ENCODE data around the gene PDE6D. TPM values are rescaled to one million over a fixed set of nuclear protein-coding genes. Genes with fewer than 3 reads are reported as not detected.

Gene PDE6D
- total and polyA plus RNA-seq, 2 of the 13 experiments (the other 11 are each of a cell fraction or from before 2014, with no cell fraction given) = 14.1 to 23.2 TPM

DNA sequence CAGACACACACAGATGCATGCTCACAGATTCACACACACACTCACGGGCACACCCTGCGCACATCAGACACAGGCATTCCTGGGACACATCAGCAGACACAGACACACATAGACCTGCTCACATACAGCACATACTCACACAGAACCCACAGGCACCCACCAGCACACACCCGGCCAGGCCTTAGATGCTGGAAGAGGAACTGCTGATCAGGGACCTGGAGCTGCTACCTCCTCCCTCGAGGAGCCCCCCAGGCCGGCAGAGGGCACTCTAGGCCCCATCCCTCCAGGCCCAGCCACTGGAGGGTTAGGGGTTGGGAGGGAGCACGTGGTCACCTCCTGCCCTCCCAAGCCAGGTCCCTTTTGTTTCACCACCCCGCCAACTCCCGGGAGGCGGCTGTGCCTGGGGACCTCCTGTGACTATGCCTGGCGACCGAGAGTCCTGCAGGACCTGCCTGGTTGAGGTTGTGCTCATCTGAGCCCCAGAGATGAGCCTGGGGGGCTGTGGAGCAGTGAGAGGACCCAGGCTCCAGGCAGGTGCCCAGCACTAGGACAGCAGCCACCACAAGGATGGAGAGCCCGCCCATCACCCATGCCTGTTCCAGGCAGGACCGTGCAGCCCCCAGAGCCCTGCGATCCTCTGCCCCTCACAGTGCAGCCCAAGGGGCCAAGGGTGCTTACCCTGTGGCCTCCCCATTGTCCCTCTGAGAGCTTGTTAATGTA, 93.8 kb downstream of the PDE6D start (continued):
- TF ChIP-seq, protein P1, sequence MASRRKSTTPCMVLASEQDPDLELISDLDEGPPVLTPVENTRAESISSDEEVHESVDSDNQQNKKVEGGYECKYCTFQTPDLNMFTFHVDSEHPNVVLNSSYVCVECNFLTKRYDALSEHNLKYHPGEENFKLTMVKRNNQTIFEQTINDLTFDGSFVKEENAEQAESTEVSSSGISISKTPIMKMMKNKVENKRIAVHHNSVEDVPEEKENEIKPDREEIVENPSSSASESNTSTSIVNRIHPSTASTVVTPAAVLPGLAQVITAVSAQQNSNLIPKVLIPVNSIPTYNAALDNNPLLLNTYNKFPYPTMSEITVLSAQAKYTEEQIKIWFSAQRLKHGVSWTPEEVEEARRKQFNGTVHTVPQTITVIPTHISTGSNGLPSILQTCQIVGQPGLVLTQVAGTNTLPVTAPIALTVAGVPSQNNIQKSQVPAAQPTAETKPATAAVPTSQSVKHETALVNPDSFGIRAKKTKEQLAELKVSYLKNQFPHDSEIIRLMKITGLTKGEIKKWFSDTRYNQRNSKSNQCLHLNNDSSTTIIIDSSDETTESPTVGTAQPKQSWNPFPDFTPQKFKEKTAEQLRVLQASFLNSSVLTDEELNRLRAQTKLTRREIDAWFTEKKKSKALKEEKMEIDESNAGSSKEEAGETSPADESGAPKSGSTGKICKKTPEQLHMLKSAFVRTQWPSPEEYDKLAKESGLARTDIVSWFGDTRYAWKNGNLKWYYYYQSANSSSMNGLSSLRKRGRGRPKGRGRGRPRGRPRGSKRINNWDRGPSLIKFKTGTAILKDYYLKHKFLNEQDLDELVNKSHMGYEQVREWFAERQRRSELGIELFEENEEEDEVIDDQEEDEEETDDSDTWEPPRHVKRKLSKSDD (CRISPR knock-in tag; IDR thresholded peaks at IDR 0.05; ENCODE audit: low read depth) = peak; percentile 73
- TF ChIP-seq, protein P2, sequence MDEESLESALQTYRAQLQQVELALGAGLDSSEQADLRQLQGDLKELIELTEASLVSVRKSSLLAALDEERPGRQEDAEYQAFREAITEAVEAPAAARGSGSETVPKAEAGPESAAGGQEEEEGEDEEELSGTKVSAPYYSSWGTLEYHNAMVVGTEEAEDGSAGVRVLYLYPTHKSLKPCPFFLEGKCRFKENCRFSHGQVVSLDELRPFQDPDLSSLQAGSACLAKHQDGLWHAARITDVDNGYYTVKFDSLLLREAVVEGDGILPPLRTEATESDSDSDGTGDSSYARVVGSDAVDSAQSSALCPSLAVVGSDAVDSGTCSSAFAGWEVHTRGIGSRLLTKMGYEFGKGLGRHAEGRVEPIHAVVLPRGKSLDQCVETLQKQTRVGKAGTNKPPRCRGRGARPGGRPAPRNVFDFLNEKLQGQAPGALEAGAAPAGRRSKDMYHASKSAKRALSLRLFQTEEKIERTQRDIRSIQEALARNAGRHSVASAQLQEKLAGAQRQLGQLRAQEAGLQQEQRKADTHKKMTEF (CRISPR knock-in tag; IDR thresholded peaks at IDR 0.05) = peak; percentile 85
- no peak for TF ChIP-seq ZNF530 (CRISPR knock-in tag; IDR thresholded peaks at IDR 0.05; ENCODE audit: low read depth)
- TF ChIP-seq ZNF563 (CRISPR knock-in tag; IDR thresholded peaks at IDR 0.05) = peak; percentile 76; the same call in 1 of the 2 replicates
- TF ChIP-seq ZNF780A (CRISPR knock-in tag; IDR thresholded peaks at IDR 0.05) = no peak
- peak; percentile 85 for TF ChIP-seq RBAK (CRISPR knock-in tag; IDR thresholded peaks at IDR 0.05)
- TF ChIP-seq, protein P3, sequence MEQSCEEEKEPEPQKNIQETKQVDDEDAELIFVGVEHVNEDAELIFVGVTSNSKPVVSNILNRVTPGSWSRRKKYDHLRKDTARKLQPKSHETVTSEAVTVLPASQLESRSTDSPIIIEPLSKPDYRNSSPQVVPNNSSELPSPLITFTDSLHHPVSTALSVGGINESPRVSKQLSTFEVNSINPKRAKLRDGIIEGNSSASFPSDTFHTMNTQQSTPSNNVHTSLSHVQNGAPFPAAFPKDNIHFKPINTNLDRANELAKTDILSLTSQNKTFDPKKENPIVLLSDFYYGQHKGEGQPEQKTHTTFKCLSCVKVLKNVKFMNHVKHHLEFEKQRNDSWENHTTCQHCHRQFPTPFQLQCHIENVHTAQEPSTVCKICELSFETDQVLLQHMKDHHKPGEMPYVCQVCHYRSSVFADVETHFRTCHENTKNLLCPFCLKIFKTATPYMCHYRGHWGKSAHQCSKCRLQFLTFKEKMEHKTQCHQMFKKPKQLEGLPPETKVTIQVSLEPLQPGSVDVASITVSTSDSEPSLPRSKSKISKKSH (CRISPR knock-in tag; IDR thresholded peaks at IDR 0.05; ENCODE audit: borderline replicate concordance) = peak; percentile 98
- no peak for TF ChIP-seq ADNP (CRISPR knock-in tag; IDR thresholded peaks at IDR 0.05)
- TF ChIP-seq MED8 (CRISPR knock-in tag; IDR thresholded peaks at IDR 0.05; ENCODE audit: insufficient replicate concordance) = peak; percentile 37
- no peak for TF ChIP-seq SAFB2 (CRISPR knock-in tag; IDR thresholded peaks at IDR 0.05; ENCODE audit: borderline replicate concordance, low read depth)
- no peak for TF ChIP-seq EP300 (IDR thresholded peaks at IDR 0.05; ENCODE audit: low read depth in 2 of 2, low read length in 2 of 2)
- peak; percentile 39; the same call in 1 of the 2 replicates for TF ChIP-seq EP300 (CRISPR knock-in tag; IDR thresholded peaks at IDR 0.05; ENCODE audit: borderline replicate concordance)
- TF ChIP-seq, protein P4, sequence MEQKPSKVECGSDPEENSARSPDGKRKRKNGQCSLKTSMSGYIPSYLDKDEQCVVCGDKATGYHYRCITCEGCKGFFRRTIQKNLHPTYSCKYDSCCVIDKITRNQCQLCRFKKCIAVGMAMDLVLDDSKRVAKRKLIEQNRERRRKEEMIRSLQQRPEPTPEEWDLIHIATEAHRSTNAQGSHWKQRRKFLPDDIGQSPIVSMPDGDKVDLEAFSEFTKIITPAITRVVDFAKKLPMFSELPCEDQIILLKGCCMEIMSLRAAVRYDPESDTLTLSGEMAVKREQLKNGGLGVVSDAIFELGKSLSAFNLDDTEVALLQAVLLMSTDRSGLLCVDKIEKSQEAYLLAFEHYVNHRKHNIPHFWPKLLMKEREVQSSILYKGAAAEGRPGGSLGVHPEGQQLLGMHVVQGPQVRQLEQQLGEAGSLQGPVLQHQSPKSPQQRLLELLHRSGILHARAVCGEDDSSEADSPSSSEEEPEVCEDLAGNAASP (CRISPR knock-in tag; IDR thresholded peaks at IDR 0.05; ENCODE audit: borderline replicate concordance) = peak; percentile 81
- 0 out of 2 replicates have a peak, but pooled peaks have one; percentile 49 for TF ChIP-seq ZNF124 (CRISPR knock-in tag; IDR thresholded peaks at IDR 0.05)
- TF ChIP-seq, protein P5, sequence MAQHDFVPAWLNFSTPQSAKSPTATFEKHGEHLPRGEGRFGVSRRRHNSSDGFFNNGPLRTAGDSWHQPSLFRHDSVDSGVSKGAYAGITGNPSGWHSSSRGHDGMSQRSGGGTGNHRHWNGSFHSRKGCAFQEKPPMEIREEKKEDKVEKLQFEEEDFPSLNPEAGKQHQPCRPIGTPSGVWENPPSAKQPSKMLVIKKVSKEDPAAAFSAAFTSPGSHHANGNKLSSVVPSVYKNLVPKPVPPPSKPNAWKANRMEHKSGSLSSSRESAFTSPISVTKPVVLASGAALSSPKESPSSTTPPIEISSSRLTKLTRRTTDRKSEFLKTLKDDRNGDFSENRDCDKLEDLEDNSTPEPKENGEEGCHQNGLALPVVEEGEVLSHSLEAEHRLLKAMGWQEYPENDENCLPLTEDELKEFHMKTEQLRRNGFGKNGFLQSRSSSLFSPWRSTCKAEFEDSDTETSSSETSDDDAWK (CRISPR knock-in tag; IDR thresholded peaks at IDR 0.05) = no peak
- TF ChIP-seq, protein P6, sequence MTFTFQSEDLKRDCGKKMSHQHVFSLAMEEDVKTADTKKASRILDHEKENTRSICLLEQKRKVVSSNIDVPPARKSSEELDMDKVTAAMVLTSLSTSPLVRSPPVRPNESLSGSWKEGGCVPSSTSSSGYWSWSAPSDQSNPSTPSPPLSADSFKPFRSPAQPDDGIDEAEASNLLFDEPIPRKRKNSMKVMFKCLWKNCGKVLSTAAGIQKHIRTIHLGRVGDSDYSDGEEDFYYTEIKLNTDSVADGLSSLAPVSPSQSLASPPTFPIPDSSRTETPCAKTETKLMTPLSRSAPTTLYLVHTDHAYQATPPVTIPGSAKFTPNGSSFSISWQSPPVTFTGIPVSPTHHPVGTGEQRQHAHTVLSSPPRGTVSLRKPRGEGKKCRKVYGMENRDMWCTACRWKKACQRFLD (CRISPR knock-in tag; IDR thresholded peaks at IDR 0.05; ENCODE audit: borderline replicate concordance) = no peak
- no peak for TF ChIP-seq ZNF17 (CRISPR knock-in tag; IDR thresholded peaks at IDR 0.05)
- TF ChIP-seq ARNT2 (CRISPR knock-in tag; IDR thresholded peaks at IDR 0.05; ENCODE audit: low read depth) = peak; percentile 80; the same call in 1 of the 2 replicates
